ENCODE measurements around the gene INKA1.
"Not testable (repeated sequence)": the region's sequence is repeated elsewhere in the genome, so short reads cannot be mapped to it uniquely, and the experiment has no call there.

INKA1 gene

DNA sequence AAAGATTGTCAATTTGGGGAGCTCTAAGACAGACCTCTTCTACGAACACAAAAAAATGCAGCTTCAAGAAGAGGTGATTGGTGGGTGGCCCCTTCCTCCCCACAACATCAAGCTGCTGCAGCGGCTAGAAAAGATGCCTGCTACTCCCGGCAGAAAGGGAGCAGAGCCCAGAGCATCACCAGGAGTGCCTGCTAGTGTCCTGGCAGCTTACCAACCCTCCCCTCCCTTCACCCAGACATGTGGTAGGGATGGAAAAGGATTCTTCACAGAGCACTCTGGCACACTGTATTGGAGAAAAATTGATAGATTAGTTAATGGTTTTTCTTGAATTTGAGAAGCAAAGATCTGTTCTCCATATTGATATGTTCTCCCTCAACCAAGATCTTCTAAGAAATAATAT, 27.5 kb upstream of the INKA1 start:
- no peak overlapping the region for H3K27ac ChIP-seq (ENCODE audit: low read depth, low read length)

DNA sequence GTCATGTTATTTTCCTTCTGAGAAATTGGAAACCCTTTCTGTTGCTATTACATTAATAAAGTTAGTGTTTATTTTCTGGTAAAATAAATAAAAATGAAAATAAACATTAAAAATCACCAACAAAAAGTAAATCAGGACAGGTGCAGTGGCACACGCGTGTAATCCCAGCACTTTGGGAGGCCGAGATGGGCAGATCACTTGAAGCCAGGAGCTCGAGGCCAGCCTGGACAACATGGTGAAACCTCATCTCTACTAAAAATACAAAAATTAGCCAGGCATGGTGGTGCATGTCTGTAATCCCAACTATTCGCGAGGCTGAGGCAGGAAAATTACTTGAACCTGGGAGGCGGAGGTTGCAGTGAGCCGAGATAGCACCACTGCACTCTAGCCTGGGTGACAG, 27.0 kb upstream of the INKA1 start:
- H3K9me3 ChIP-seq (ENCODE audit: control insufficient read depth, insufficient read depth, low read length); H3K9ac ChIP-seq (ENCODE audit: low read depth, low read length); H3K27ac ChIP-seq (ENCODE audit: low read depth, low read length); H3K4me3 ChIP-seq (ENCODE audit: low read depth, low read length); H3K27me3 ChIP-seq (ENCODE audit: control insufficient read depth, insufficient read depth, low read length); H3K4me1 ChIP-seq (ENCODE audit: control insufficient read depth, insufficient read depth, low read length): not testable (repeated sequence)
- peaks cover 11% of the 10 kb centered on the region for H3K36me3 ChIP-seq (ENCODE audit: control insufficient read depth, insufficient read depth, low read length)

More for the DNA sequence above, 27.5 kb upstream of the INKA1 start:
- Histone ChIP-seq H3K27me3 (ENCODE audit: control insufficient read depth, insufficient read depth, low read length) (no peaks in the 10 kb centered on the region), H3K9me3 (ENCODE audit: control insufficient read depth, insufficient read depth, low read length) (no peaks in the 10 kb centered on the region), H3K36me3 (ENCODE audit: control insufficient read depth, insufficient read depth, low read length) (peaks cover 8% of the 10 kb centered on the region), H3K4me1 (ENCODE audit: control insufficient read depth, insufficient read depth, low read length) (no peaks in the 10 kb centered on the region), H3K4me3 (ENCODE audit: low read depth, low read length) (no peak overlapping the region), H3K9ac (ENCODE audit: low read depth, low read length) (no peak overlapping the region)

DNA sequence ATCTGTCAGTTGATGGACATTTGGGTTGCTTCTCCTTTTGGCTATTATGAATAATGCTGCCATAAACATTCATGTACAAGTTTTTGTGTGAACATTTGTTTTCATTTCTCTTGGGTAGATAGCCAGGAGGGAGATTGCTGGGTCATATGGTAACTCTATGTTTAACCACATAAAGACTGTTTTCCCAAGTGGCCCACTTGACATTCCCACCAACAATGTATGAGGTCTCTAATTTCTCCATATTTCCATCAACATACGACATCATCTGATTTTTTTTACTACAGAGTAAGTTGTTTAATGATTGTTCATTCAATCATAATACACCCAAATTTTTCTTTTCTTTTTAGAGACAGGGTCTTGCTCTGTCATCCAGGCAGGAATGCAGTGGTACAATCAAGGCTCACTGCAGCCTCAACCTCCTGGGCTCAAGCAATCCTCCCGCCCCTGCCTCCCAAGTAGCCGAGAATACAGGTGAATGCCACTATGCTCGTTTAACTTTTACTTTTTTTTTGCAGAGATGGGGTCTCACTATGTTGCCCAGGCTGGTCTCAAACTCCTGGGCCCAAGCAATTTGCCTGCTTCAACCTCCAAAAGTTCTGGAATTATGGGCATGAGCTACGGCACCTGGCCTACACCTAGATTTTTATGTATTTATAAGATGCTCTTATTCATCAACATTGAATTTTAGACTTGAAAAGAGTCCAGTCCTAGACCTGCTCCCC, 23.5 kb upstream of the INKA1 start:
- no peak overlapping the region for H3K4me3 ChIP-seq (ENCODE audit: low read depth, low read length)
- H3K36me3 ChIP-seq (ENCODE audit: control insufficient read depth, insufficient read depth, low read length), result peaks cover 26% of the 10 kb centered on the region
- no peak overlapping the region for H3K27ac ChIP-seq (ENCODE audit: low read depth, low read length)
- H3K4me1 ChIP-seq (ENCODE audit: control insufficient read depth, insufficient read depth, low read length), result no peaks in the 10 kb centered on the region
- no peaks in the 10 kb centered on the region for H3K9me3 ChIP-seq (ENCODE audit: control insufficient read depth, insufficient read depth, low read length)
- H3K9ac ChIP-seq (ENCODE audit: low read depth, low read length), result no peak overlapping the region
- no peaks in the 10 kb centered on the region for H3K27me3 ChIP-seq (ENCODE audit: control insufficient read depth, insufficient read depth, low read length)

DNA sequence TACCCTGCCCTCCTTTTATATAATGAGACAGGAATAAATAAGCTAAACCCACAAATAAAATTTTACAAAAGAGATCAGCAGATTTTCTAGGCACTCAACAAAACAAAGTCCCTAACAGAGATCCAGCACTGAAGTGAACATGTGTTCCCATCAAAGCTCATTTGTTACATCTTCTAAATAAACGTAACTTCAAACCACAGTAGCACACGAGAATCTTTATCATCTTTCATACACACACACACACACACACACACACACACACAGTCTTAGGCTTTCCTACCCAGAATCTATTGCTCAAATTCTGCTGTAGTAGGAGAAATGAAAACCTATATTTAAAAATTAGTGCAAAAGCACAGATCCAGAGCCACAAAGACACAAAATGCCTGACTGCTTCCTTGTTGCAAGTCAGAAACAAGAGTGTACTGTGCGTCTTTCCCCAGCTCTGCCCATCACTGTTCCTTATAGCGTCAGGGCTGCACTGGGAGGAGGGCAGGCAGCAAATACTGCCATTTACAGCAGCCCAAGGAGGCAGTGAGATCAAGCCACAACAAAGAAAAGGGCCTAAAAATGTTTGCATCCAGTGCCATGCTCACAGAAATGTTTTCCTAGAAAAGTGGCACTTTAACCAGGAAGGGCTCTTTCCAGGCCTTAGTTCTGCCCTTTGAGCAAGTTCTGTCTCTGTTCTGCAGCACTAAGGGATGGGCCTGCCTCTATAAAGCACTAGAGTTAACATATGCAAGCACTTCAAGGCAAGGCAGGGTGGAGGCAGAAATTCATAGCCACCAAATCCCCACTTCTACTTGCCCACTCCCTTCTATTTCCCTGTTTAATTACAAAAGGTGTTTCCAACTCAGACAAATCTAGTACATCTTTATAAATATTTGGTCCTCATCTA, 22.7 kb upstream of the INKA1 start:
- peaks cover 30% of the 10 kb centered on the region for H3K36me3 ChIP-seq (ENCODE audit: control insufficient read depth, insufficient read depth, low read length)
- H3K4me3 ChIP-seq (ENCODE audit: low read depth, low read length), result no peak overlapping the region
- H3K9me3 ChIP-seq (ENCODE audit: control insufficient read depth, insufficient read depth, low read length), result no peaks in the 10 kb centered on the region
- H3K9ac ChIP-seq (ENCODE audit: low read depth, low read length), result no peak overlapping the region
- no peaks in the 10 kb centered on the region for H3K4me1 ChIP-seq (ENCODE audit: control insufficient read depth, insufficient read depth, low read length)
- H3K27me3 ChIP-seq (ENCODE audit: control insufficient read depth, insufficient read depth, low read length), result no peaks in the 10 kb centered on the region
- no peak overlapping the region for H3K27ac ChIP-seq (ENCODE audit: low read depth, low read length)

DNA sequence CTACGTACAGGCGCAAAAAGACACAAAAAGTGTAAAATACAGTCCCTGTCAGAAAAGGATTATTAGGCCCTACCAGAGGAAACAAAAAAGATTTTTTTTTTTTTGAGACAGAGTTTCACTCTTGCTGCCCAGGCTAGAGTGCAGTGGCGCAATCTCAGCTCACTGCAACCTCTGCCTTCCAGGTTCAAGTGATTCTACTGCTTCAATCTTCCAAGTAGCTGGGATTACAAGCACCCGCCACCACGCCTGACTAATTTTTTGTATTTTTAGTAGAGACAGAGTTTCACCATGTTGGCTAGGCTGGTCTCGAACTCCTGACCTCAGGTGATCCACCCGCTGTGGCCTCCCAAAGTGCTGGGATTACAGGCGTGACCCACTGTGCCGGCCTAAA, 22.1 kb upstream of the INKA1 start:
- H3K27ac ChIP-seq (ENCODE audit: low read depth, low read length); H3K4me3 ChIP-seq (ENCODE audit: low read depth, low read length); H3K27me3 ChIP-seq (ENCODE audit: control insufficient read depth, insufficient read depth, low read length); H3K9ac ChIP-seq (ENCODE audit: low read depth, low read length); H3K9me3 ChIP-seq (ENCODE audit: control insufficient read depth, insufficient read depth, low read length); H3K4me1 ChIP-seq (ENCODE audit: control insufficient read depth, insufficient read depth, low read length): not testable (repeated sequence)
- H3K36me3 ChIP-seq (ENCODE audit: control insufficient read depth, insufficient read depth, low read length), result peaks cover 30% of the 10 kb centered on the region

DNA sequence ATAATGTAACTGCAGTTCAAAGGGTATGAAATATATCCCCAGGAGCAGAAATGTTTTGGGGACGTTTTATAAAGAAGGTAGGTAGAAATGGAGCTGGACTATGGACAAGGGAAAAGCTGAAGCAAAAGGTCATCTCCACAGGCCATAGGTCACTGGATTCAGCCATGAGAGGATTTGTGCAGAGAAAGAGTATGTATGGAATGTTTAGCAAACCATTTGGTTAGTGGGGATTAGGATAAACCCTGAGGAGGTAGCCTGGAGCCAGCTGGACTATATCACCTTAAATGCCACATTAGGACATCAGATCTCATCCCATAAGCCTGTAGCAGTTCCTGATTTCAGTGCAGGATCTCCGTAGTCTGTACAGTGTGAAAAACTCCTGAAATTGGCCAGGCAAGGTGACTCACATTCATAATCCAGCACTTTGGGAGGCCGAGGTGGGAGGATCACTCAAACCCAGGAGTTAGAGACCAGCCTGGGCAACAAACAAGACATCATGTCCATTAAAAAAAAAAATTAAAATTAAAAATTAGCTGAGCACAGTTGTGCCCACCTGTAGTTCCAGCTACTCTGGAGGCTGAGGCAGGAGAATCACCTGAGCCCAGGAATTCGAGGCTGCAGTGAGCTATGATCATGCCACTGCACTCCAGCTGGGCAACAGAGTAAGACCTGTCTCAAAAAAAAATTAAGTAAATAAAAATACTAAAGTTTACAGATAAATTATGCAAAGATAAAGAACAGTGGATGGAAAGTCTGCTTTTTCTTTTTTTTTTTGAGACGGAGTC, 21.5 kb upstream of the INKA1 start:
- H3K36me3 ChIP-seq (ENCODE audit: control insufficient read depth, insufficient read depth, low read length), result peaks cover 27% of the 10 kb centered on the region
- H3K27me3 ChIP-seq (ENCODE audit: control insufficient read depth, insufficient read depth, low read length), result no peaks in the 10 kb centered on the region
- H3K4me1 ChIP-seq (ENCODE audit: control insufficient read depth, insufficient read depth, low read length), result no peaks in the 10 kb centered on the region
- H3K27ac ChIP-seq (ENCODE audit: low read depth, low read length), result no peak overlapping the region
- no peaks in the 10 kb centered on the region for H3K9me3 ChIP-seq (ENCODE audit: control insufficient read depth, insufficient read depth, low read length)
- no peak overlapping the region for H3K9ac ChIP-seq (ENCODE audit: low read depth, low read length)
- H3K4me3 ChIP-seq (ENCODE audit: low read depth, low read length), result no peak overlapping the region

DNA sequence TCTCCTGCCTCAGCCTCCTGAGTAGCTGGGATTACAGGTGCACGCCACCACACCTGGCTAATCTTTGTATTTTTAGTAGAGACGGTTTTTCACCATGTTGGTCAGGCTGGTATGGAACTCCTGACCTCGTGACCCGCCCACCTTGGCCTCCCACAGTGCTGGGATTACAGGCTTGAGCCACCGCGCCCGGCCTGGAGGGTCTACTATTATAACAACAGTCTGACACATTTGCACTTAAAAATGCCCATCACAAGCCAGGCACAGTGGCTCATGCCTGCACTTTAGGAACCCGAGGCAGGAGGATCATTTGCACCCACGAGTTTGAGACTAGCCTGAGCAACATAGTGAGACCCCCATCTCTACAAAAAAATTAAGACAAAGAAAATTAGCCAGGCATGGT, 20.8 kb upstream of the INKA1 start:
- H3K9ac ChIP-seq (ENCODE audit: low read depth, low read length); H3K9me3 ChIP-seq (ENCODE audit: control insufficient read depth, insufficient read depth, low read length); H3K4me3 ChIP-seq (ENCODE audit: low read depth, low read length); H3K27ac ChIP-seq (ENCODE audit: low read depth, low read length); H3K27me3 ChIP-seq (ENCODE audit: control insufficient read depth, insufficient read depth, low read length); H3K4me1 ChIP-seq (ENCODE audit: control insufficient read depth, insufficient read depth, low read length): not testable (repeated sequence)
- peaks cover 25% of the 10 kb centered on the region for H3K36me3 ChIP-seq (ENCODE audit: control insufficient read depth, insufficient read depth, low read length)

DNA sequence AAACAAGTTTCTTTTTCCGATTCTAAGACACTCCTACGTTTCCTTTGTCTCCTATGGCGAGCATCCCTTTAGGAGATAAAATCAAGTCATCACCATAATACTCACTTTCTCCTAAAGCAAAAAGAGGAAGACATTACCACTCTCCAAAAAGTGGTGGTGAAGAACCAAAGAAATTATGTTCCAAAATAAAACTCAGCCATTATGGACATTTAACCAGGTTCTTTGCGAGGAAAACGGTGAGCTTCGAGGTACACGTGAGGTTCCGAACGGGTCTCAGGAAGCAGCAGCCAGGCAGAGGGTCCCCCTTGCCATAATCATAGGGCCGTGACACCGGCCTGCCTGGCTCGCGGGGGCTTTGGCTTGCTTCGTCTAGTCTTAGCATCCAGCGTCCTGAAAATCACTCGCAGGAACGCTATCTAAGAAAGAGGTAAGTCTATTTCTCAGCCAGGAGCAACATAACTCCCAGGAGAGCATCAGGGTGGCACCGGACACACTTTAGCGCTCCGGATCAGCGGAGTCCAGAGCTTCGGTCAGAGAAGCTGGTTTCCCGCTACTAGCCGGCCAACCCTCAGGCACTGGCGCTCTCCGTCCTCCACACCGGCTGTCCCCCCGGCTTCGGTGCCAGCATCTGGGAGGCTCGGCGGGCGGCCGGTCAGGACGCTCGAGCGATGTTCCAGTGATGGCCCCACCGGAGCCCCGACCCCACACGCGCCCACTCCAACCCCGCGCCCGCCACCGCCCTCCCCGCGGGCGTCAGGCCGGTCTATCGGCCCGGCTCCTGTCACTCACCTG, 17.3 kb upstream of the INKA1 start:
- peaks cover 3% of the 10 kb centered on the region; the same call in 1 of the 2 replicates for H3K4me1 ChIP-seq (ENCODE audit: control insufficient read depth, insufficient read depth, low read length)
- H3K9ac ChIP-seq (ENCODE audit: low read depth, low read length), result peak overlapping the region; percentile 54
- peaks cover 20% of the 10 kb centered on the region for H3K36me3 ChIP-seq (ENCODE audit: control insufficient read depth, insufficient read depth, low read length)
- no peaks in the 10 kb centered on the region for H3K9me3 ChIP-seq (ENCODE audit: control insufficient read depth, insufficient read depth, low read length)
- peak overlapping the region; percentile 90 for H3K27ac ChIP-seq (ENCODE audit: low read depth, low read length)
- H3K27me3 ChIP-seq (ENCODE audit: control insufficient read depth, insufficient read depth, low read length), result no peaks in the 10 kb centered on the region
- peak overlapping the region; percentile 99 for H3K4me3 ChIP-seq (ENCODE audit: low read depth, low read length)

DNA sequence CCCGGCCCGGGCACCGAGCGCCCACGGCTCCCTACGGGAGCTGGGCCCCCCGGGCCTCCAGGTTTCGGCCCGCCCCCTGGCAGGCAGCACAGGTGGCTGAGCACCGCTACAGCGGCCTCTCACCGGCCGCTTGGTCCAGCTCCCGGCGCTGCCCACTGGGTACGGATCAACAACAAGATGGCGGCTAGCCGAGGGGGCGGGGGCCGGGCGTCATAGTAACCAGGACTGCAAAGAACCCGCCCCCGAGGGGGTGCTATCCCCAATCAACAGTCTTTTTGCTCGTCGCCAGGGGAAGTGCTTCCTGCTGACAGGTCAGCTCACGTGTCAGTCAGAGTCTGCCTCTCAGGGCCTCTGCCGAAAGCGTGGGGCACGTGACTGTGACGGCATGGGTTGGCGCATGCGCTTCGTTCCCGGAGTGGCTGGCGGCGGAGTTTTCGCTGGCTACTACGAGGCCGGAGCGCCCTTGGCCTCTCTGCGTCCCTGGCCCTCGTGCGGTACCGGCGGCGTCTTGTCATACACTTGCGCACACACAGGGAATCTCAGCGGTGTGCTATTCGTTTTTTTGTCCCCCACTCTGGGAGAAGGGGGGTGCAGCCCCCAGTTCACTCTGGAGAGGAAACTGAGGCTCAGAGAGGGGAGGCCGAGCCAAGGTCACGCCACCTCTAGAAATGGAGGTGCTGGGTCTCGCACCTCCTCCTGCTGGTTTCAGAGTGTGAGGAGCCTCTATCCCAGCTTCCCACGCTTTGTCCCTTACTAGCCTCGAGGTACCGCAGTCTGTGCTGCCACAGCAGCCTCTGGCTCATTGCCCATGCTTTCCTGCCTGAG, 16.5 kb upstream of the INKA1 start, which contains the start of gene IP6K1:
Gene IP6K1, minus strand, starts transcription at position 186 of the 825 bp plus-strand sequence. CDS start 38,502 bp downstream, outside the sequence.
- peaks cover 3% of the 10 kb centered on the region; the same call in 1 of the 2 replicates for H3K4me1 ChIP-seq (ENCODE audit: control insufficient read depth, insufficient read depth, low read length)

DNA sequence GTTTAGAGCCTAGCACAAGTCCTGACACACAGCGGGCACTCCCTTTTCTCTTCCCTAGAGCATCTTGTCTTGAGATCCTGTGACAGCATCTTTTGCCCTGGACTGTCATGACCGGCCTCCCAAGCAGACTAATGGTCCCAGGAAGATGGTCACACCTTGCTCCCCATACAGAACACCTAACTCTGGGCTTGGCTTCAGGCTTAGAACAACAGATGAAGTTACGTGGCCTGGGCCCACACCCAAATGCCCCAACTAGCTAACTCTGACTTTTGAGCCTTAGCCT, 15.9 kb upstream of the INKA1 start:
- H3K36me3 ChIP-seq (ENCODE audit: control insufficient read depth, insufficient read depth, low read length), result peaks cover 11% of the 10 kb centered on the region
- H3K4me1 ChIP-seq (ENCODE audit: control insufficient read depth, insufficient read depth, low read length), result peaks cover 3% of the 10 kb centered on the region; the same call in 1 of the 2 replicates
- H3K27me3 ChIP-seq (ENCODE audit: control insufficient read depth, insufficient read depth, low read length), result no peaks in the 10 kb centered on the region
- H3K9ac ChIP-seq (ENCODE audit: low read depth, low read length), result no peak overlapping the region
- peak overlapping the region; percentile 51; the same call in 1 of the 2 replicates for H3K4me3 ChIP-seq (ENCODE audit: low read depth, low read length)
- no peaks in the 10 kb centered on the region for H3K9me3 ChIP-seq (ENCODE audit: control insufficient read depth, insufficient read depth, low read length)
- H3K27ac ChIP-seq (ENCODE audit: low read depth, low read length), result no peak overlapping the region

More for the DNA sequence above, 16.5 kb upstream of the INKA1 start, which contains the start of gene IP6K1:
- H3K27ac ChIP-seq (ENCODE audit: low read depth, low read length), result peak within 1 kb of the TSS; percentile 90
- H3K4me3 ChIP-seq (ENCODE audit: low read depth, low read length), result peak within 1 kb of the TSS; percentile 99
- H3K36me3 ChIP-seq (ENCODE audit: control insufficient read depth, insufficient read depth, low read length), result peaks cover 14% of the 10 kb centered on the region
- H3K9me3 ChIP-seq (ENCODE audit: control insufficient read depth, insufficient read depth, low read length), result no peaks in the 10 kb centered on the region
- H3K27me3 ChIP-seq (ENCODE audit: control insufficient read depth, insufficient read depth, low read length), result no peaks in the 10 kb centered on the region
- peak within 1 kb of the TSS; percentile 54 for H3K9ac ChIP-seq (ENCODE audit: low read depth, low read length)
